ENCODE data around the gene SRA1.

DNA sequence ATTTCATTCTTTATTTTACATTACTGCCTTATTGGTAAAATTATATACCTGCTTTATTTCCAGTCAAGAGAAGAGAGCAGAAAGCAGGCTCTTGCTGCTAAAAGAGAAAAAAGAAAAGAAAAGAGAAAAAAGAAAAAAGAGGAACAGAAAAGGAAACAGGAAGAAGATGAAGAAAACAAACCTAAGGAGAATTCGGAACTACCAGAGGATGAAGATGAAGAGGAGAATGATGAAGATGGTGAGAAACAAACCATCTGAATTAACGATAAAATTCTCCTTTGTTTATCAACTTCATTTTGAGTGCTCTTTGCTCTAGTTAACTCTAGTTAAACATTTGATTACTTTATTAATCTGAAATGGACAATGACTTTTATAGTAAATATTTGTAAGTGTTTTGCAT, 33.3 kb downstream of the SRA1 start:
- TF ChIP-seq, protein P1, sequence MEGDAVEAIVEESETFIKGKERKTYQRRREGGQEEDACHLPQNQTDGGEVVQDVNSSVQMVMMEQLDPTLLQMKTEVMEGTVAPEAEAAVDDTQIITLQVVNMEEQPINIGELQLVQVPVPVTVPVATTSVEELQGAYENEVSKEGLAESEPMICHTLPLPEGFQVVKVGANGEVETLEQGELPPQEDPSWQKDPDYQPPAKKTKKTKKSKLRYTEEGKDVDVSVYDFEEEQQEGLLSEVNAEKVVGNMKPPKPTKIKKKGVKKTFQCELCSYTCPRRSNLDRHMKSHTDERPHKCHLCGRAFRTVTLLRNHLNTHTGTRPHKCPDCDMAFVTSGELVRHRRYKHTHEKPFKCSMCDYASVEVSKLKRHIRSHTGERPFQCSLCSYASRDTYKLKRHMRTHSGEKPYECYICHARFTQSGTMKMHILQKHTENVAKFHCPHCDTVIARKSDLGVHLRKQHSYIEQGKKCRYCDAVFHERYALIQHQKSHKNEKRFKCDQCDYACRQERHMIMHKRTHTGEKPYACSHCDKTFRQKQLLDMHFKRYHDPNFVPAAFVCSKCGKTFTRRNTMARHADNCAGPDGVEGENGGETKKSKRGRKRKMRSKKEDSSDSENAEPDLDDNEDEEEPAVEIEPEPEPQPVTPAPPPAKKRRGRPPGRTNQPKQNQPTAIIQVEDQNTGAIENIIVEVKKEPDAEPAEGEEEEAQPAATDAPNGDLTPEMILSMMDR (IDR thresholded peaks at IDR 0.05), result no peak
- TF ChIP-seq EZH2 (IDR thresholded peaks at IDR 0.05), result no peak

Data from neural progenitor cell (in vitro differentiated cells).